NCI-H2196 treated with DMSO at 0.1 percent for 48 hours (cell line): ENCODE results near the gene FAM13A.
"Not testable (repeated sequence)": the region's sequence is repeated elsewhere in the genome, so short reads cannot be mapped to it uniquely, and the experiment has no call there.

Experiments
- DNase-seq: peaks from one replicate; lab custom pipeline; 2025; ENCODE audit not compliant: unreplicated experiment; lab: John Stamatoyannopoulos, UW

FAM13A gene

DNA sequence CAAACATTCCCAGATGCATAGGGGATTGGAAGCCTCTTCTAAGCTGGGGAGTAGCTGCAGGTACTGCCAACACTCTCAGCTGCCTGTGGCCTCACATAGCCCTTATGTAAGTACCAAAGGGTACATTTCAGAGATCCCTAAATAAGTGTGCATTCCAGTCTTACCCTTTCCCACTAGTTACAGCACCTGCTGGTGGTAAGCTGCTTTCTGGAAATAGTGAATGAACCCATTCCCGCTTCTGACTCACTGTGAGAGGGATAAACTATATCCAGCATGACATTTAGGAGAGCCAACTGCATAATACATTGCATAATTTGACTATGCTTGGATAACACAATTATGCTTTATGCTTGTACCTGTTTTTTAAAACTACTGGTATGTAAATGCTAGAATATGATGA lies 149.0 kb downstream of the FAM13A start:
- DNase-seq, result no peak

DNA sequence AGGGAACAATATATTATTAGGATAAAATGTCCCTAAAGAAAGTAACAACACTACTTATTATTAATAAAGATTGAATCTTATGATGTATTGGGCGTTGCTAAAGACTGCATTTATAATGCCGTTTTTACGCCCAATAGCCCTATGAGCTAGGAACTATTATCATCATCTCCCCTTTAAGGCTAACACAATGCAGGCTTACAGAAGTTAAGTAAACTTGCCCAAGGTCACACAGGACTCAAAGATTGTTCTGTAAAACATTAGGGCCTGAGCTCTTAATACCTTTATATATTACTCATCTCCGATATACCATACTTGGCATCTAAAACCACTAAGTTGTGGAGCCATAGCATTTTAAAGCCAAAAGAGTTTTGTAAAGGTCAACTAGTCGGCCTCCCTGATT lies 149.5 kb downstream of the FAM13A start:
- DNase-seq, result no peak

DNA sequence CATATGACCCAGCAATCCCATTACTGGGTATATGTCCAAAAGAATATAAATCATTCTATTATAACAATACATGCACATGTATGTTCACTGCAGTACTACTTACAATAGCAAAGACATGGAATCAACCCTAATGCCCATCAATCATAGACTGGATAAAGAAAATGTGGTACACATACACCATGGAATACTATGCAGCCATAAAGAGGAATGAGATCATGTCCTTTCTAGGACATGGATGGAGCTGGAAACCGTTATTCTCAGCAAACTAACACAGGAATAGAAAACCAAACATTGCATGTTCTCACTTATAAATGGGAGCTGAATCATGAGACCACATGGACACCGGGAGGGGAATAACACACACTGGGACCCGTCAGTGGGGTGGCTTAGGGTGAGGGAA lies 152.7 kb downstream of the FAM13A start:
- DNase-seq, result not testable (repeated sequence)

DNA sequence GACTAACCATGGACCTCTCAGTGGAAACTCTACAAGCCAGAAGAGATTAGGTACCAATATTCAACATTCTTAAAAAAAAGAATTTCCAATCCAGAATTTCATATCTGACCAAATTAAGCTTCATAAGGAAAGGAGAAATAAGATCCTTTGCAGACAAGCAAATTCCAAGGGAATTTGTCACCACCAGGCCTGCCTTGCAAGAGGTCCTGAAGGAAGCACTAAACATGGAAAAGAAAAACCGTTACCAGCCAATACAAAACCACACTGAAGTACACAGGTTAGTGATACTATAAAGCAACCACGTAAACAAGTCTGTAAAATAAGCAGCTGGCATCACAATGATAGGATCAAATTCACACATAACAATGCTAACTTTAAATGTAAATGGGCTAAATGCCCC lies 156.6 kb downstream of the FAM13A start:
- DNase-seq, result no peak

DNA sequence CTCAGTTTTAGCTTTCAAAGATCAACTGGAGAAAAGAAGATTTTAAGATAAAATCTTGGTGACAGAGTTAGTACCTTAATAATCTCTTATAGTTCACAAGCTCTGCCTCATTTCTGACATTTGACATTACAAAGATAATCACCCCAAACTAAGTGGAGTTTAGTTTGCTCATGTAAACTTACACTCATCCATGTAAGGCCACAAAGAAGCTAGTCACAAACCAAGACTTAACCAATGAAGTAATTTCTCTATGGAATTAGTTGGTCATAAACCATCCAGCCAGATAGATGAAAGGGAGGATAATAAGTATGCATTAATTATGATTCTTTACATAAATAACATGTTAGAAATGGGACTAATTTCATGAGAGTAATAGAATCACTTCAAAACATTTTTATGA lies 159.2 kb downstream of the FAM13A start:
- no peak for DNase-seq

DNA sequence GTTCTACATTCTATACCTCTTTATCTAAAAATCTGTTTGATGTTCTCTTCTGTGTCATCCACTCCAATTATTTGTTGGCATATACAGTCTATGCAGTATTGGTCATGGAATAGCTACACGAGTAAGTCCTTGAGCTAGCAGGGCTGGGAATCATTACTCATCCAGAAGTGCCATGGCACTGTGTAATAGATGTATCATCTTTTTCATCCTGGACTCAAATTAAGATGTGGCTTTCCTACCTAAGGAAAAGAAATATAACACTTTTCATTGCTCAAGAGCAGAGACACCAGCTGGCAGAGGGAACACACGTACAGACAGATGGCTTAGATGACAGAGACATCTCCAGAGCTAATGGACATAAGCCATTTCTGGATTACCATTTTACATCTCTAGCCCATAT lies 159.8 kb downstream of the FAM13A start:
- DNase-seq, result no peak

DNA sequence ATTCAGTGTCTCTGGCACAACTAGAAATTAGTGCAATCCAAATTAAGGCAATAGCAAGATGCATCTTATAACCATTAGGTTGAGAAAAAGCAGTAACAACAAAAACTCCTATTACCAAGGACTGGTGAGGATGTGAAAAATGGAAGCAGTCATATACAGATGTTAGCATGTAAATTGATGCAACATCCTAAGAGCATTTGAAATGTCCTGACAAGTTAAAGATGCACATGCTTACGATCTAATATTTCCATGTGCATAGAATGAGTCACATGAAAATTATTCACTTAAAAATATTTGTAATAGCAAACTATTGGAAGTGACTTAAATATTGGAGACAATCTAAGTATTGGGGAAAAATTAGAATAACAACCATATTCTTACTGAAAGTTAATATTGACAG lies 163.0 kb downstream of the FAM13A start:
- no peak for DNase-seq

DNA sequence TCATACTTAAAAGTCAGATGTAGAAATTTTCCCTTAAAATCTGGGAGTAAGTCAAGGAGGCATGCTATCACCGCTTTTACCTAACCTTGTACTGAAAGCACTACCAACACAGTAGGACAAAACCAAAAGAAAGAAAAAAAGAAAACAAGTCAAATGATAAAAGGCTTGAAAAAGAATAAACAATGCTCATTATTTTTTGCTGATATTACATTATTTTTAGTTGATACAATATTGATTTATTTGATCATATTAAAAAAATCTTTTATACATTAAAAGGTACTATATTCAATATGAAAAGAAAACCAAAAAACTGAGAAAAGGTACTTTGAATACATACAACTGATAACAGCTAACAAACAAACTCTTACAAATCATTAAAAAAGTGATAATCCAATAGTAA lies 164.3 kb downstream of the FAM13A start:
- DNase-seq, result no peak

DNA sequence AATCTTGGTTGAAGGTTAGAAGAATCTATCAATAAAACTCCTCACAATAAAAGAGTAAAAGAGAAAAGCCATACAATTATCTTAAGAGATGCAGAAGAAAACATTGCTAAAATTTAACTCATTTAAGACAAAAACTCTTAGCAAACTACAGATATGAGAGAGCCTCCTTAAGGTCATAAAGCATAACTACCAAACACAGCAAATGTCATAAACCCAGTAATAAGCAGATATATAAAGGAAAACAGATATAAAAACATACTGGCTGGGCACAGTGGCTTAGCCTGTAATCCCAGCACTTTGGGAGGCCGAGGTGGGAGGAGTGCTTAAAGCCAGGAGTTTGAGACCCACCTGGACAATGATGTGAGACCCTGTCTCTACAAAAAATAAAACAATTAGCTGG lies 165.3 kb downstream of the FAM13A start:
- DNase-seq, result no peak

DNA sequence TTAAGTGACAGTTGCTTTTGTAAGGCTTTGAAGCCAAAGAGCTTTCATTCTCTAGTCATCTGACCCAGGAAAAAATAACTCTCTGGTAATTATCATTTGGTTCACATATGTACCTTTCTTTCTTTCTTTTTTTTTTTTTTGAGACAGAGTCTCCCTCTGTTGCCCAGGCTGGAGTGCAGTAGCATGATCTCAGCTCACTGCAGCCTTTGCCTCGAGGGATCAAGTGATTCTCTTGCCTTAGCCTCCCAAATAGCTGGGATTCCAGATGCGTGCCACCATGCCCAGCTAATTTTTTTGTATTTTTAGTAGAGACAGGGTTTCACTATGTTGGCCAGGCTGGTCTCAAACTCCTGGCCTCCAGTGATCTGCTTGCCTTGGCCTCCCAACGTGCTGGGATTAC lies 169.6 kb downstream of the FAM13A start:
- not testable (repeated sequence) for DNase-seq

DNA sequence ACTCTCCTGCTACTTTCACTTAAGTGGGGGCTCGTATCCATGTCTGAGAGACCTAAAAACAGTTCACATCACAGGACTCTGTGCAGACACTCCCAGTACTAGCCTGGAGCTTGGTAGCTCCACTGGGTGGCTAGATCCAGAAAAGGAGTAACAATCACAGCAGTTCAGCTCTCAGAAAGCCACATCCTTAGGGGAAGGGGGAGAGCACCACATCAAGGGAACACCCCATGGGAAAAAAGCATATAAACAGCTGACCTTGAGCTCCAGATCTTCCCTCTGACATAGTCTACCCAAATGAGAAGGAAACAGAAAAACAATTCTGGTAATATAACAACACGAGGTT lies 175.8 kb downstream of the FAM13A start:
- DNase-seq, result no peak

DNA sequence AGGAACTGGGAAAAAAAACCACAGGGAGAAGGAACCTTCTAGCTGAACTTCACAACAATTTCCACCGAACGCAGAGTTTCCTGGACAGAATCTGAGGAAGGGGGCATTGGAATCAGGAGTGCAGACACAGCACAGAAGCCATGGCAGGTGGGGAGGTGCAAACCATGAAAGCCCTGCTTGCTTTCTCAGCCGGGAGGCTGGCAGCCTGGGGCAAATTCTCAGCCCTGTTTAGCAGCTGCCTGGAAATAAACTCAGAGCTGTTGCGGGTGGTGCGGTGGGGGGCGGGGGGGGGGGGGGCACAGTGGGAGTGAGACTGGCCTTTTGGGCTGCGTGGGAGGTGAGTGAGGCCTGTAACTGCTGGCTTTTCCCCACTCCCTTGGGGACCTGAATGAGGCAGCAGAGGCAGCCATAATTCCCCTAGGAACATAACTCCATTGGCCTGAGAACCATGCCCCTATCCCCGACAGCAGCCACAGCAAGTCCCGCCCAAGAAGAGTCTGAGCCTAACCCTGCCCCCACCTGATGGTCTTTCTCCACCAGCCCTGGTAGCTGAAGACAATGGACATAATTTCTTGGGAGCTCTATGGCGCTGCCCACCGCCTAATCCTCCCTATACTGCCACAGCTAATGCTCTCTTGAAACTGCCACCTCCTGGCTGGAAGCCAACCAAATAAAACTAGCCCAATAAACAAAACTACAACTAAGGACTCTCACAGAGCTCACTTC lies 176.3 kb downstream of the FAM13A start:
- no peak for DNase-seq

DNA sequence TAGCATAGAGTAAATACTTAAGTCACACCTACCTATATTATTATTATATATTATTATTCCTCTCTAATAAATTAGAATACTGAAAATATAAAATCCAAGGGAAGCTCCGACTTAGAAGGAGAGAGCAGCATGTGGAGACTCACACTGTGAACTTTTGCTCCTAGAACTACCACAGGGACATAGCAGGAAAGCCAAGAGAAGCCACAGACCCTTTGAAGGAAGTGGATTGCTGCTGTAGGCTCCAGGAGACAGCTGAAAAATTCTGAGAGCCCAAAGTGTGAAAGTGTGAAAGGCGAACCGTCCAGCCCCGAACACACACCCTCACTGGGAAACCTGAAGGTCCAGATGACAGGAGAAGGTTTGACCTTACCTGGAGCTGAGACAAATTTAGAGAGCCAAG lies 177.0 kb downstream of the FAM13A start:
- no peak for DNase-seq

DNA sequence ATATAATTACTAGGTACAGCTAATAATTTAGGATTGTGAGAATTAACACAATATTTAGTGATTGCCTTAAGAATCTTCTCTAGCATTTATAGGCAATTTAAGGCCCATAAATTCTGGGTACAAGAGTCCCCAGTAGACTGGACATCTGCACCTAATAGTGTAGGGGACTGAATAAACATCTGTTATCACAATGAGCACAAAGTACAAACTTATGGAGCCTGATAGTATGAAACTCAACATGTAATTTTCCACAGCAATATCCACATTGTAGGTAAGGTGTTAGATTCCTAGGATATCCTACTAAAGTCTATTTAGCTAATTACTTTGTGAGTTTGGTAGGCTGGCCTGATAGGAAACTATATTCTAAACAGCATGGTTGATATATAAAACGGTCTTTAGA lies 178.3 kb downstream of the FAM13A start:
- no peak for DNase-seq

DNA sequence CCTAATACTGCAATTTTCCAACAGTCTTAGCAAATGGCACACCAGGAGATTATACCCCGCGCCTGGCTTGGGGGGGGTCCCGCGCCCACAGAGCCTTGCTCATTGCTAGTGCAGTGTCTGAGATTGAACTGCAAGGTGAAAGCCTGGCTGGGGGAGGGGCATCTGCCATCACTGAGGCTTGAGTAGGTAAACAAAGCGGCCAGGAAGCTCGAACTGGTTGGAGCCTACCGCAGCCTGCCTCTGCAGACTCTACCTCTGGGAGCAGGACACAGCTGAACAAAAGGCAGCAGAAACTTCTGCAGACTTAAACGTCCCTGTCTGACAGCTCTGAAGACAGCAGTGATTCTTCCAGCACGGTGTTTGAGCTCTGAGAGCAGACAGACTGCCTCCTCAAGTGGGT lies 186.6 kb downstream of the FAM13A start:
- no peak for DNase-seq

DNA sequence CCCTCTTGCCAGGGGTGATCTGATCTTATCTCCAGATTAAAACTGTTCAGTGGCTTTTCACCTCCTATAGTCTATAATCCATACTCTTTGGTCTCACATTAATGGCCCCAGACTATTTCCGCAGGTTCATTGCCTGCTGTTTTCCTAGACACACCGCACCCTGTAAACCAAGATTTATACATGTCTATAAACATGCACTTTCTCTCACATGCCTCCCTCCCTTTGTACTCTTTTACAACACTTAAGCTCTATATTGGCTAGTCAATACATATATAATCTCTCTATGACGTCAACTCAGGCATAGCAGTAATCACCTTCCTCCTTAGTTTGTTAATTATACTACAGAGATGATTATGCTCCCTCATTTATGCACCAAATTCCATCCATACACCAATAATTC lies 188.5 kb downstream of the FAM13A start:
- no peak for DNase-seq

DNA sequence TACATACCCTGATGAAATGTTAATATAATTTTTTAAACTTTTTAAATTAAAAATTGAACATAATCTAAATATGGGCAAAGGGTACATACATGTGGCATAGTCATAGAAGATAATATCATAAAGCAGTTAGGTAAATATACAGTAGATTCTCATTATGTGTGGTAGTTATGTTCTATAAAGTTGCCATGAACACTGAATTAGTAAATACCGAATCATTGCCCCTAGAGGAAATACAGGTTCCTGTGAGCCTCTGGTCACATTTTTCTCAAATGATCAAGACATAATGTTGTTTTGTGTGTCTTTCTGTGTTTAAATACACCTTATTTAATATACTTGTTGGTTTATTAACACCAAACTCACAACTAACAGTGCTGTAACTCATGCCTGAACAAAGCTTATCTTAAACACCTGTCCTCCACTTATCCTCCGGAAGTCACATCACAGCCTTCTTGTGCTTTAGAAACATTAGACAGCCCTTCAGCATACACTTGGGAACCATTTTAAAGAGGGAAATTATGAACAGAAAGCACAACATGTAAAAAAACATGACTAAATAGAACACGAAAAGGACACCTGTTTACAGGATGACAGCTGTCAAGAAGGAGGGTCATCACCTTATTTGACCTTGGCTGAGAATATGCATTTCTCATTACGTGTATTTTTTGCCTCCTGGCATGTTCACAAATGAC lies 190.0 kb downstream of the FAM13A start:
- no peak for DNase-seq

DNA sequence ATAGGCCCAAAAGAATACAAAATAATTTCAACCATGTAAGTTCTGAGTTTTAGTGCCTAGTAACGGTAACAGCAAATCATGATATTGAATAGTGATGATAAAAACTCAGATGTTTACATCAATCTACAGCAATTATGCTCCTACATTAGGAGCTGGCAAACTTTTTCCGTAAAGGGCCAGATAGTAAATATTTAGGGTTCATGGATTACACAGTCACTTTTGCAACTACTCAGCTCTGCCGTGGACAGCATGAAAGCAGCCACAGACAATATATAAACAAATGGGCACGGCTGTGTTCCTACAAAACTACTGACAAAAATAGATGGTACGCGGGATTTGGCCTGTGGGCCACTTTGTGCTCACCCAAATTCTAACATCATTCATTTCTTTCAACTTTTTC lies 191.5 kb downstream of the FAM13A start:
- DNase-seq, result no peak

DNA sequence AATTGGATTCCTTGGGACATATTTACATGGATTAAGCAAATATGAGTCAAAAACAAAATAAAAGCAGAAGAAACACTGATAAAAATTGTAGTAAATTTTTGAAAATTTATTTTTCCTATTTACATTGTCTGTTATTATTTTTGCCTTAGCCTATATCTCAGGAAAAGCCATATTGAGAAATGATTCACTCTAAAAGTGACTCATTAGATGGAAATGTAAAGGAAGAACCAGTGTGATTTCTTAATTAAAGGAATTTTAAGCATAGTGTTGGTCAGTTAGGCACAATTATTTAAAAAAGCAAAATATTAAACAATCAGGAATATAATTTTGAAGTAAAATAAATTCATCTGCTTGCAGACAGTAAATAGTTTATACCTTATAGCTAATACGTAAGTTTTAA lies 191.9 kb downstream of the FAM13A start:
- no peak for DNase-seq

DNA sequence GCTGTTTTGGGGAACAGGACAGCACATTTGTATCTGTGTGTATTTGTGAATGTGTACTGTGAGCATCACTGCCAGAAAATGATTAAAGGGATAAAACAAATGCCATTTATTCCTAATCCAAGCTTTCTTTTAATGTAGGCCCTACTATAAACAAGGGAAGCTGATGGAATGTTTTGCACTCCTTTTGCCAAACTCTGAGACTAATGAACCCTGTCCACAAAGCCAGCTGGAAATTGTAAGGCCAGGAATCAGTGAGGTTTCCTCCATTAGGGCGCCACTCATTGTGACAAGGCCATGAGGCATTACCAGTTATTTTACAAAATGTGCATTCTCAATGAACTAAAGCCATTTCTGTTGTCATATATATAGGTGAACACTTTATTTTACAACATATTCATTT lies 196.4 kb downstream of the FAM13A start:
- no peak for DNase-seq

DNA sequence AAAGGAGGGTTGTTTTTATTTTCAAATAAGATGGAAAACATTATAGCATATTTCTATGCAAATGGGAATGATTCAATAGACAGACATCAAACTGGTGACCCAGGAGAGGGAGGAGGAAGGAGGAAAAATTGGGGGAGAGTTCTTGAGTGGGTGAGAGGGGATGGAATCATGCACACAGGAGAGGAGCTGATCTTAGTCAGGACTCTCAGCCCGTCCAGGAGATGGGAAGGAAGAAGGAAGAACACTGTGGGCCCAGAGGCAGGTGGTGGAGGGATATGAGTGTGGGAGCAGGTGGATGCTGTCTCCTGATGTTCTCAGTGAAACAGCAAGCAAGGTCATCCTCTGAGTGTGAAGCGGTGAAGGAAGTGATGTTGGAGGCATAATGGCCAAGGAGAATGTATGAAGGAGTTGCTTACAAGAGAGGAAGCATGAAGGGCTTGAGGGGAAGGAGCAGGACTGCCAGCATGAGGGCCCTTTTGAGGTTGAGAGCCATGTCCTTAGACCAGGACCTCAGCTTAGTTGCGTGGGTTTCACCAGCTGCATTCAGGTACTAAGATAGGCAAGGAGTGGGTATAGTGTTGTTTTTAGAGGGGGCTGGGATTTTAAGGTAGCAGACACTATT lies 197.7 kb downstream of the FAM13A start:
- no peak for DNase-seq

DNA sequence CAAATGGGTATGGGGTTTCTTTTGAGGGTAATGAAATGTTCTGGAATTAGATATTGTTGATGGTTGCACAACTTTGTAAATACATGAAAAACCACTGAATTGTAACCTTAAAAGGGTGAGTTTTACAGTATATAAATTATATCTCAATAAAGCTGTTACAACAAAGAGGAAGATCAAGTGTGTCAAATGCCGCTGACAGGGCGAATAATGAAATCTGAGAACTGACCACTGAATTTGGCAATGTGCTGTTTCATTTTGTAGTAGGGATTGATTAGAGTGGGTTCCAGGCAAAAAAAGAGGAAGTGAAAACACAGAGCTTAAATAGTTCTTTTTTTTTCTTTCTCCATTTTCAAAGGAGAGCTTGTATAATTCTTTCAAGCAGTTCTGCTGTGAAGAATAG lies 198.2 kb downstream of the FAM13A start:
- DNase-seq, result no peak

DNA sequence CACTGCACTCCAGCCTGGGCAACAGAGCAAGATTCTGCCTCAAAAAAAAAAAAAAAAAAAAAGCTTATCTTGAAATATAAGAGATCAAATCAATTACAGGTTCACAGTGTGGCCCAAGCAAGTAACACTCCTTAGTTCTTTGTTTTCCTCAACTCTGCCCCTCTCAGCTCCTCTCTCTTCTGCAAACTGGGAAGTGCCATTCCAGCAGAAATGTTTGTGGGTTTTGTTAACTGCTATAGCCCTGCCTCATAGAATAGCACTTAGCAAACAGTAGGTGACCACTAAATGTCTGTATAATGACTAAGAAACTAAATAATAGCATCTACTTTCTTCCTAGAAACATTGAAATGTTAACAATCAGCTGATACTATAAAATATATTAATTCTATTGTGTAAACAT lies 199.4 kb downstream of the FAM13A start:
- no peak for DNase-seq
